HepG2 (cell line): Measurements from ENCODE around the gene ADGRL1. TPM values are rescaled to one million over a fixed set of nuclear protein-coding genes. Genes with fewer than 3 reads are reported as not detected.
"Not testable (repeated sequence)": the region's sequence is repeated elsewhere in the genome, so short reads cannot be mapped to it uniquely, and the experiment has no call there.

Experiments
- ATAC-seq: fragments of 200-7000 bp; cut with Tn5 transposase; 3 replicates; pipeline ENCODE4 v1.9.1; 2020; ENCODE audit warnings: mild to moderate bottlenecking, moderate library complexity
- BruUV-seq: library from RNA; stranded (reverse); fragments of 400-500 nt; replicated peaks from 2 replicates; lab custom pipeline; 2021; lab: Mats Ljungman, UMichigan
- CTCF ChIA-PET: fragments of 300-600 bp; formaldehyde crosslinking; extraction: SDS; loops from one replicate; lab custom pipeline; 2021; ENCODE audit warnings: low total read pairs, inconsistent platforms, low intra/inter-chr PET ratio; lab: Yijun Ruan, JAX
- POLR2A ChIA-PET: fragments of 350-600 bp; sonication (Branson Sonifier 250); formaldehyde crosslinking; loops from one replicate; lab custom pipeline; 2020; ENCODE audit warnings: antibody characterized with exemption, inconsistent platforms; lab: Yijun Ruan, JAX
- DNase-seq: peaks from one replicate; pipeline ENCODE4 v3.0.0-alpha.2; 2015; ENCODE audit warnings: low spot score
- FAIRE-seq: peaks from 3 replicates; lab custom pipeline; 2011; peaks lifted over from hg19 to GRCh38; lab: Jason Lieb, UNC
- H2AFZ ChIP-seq: one replicate; pipeline ENCODE4 v1.6.1; 2011; ENCODE audit warnings: low read length, inconsistent platforms
- H3K27ac ChIP-seq: fragments of 300-600 bp; 3 replicates; pipeline ENCODE4 v1.8.0; 2011; ENCODE audit warnings: mixed run types, mild to moderate bottlenecking, mixed read lengths, low read length, inconsistent platforms; ENCODE audit not compliant: insufficient read depth; ENCODE audit errors: extremely low read length
- H3K27me3 ChIP-seq, 2 experiments: fragments of 200-600 bp in 1 of 2; 2 replicates in 1 of 2; 3 replicates in 1 of 2; pipeline versions ENCODE4 v1.6.0 to v1.8.0; 2011; ENCODE audit warnings: low read length in 2 of 2, mild to moderate bottlenecking in 2 of 2, moderate library complexity in 2 of 2, inconsistent platforms in 1 of 2; ENCODE audit not compliant: insufficient read depth in 2 of 2, control insufficient read depth in 1 of 2
- H3K36me3 ChIP-seq, 2 experiments: fragments of 200-600 bp in 1 of 2; replicated peaks in 1 of 2; 2 replicates in 1 of 2; 3 replicates in 1 of 2; pipeline versions ENCODE4 v1.5.1 to v1.8.0; 2011; ENCODE audit warnings: low read length in 2 of 2, inconsistent platforms in 1 of 2; ENCODE audit not compliant: insufficient read depth in 2 of 2, control insufficient read depth in 1 of 2
- H3K4me1 ChIP-seq: 2 replicates; pipeline ENCODE4 v1.5.1; 2012; ENCODE audit warnings: low read length, inconsistent platforms; ENCODE audit not compliant: insufficient read depth
- H3K4me2 ChIP-seq: 2 replicates; pipeline ENCODE4 v1.6.0; 2011; ENCODE audit warnings: low read depth, low read length, inconsistent platforms
- H3K4me3 ChIP-seq, 3 experiments: fragments of 200-600 bp in 1 of 3; sonication (generic), shearing (Covaris generic) in 1 of 3; replicated peaks in 1 of 3; 2 replicates each; pipeline ENCODE4 v1.5.1; 2011 to 2016; ENCODE audit warnings: low read length in 3 of 3, inconsistent platforms in 2 of 3, low read depth in 2 of 3, mild to moderate bottlenecking in 2 of 3, control low read depth in 1 of 3, mixed read lengths in 1 of 3; ENCODE audit not compliant: insufficient read depth in 1 of 3
- H3K79me2 ChIP-seq: one replicate; pipeline ENCODE4 v1.6.1; 2011; ENCODE audit warnings: low read length, inconsistent platforms; ENCODE audit not compliant: insufficient read depth
- H3K9ac ChIP-seq: 2 replicates; pipeline ENCODE4 v1.6.0; 2011; ENCODE audit warnings: mild to moderate bottlenecking, low read depth, low read length, inconsistent platforms; ENCODE audit not compliant: insufficient read depth
- H3K9me3 ChIP-seq: 2 replicates; pipeline ENCODE4 v1.5.1; 2012; ENCODE audit warnings: mild to moderate bottlenecking, low read length
- H4K20me1 ChIP-seq: 2 replicates; pipeline ENCODE4 v1.6.0; 2011; ENCODE audit warnings: inconsistent platforms, mild to moderate bottlenecking, low read length, moderate library complexity; ENCODE audit not compliant: insufficient read depth
- ARNT2 ChIP-seq: sonication (generic); formaldehyde crosslinking; IDR thresholded peaks from 2 replicates; pipeline ENCODE4 v1.8.0; 2022; ENCODE audit warnings: mild to moderate bottlenecking, low read depth, missing genetic modification reagents, moderate library complexity
- CTCF ChIP-seq: sonication (generic); formaldehyde crosslinking; IDR thresholded peaks from 2 replicates; pipeline ENCODE4 v1.5.0; 2020; ENCODE audit warnings: mild to moderate bottlenecking, missing genetic modification reagents, moderate library complexity
- GABPB1 ChIP-seq: IDR thresholded peaks from 2 replicates; pipeline ENCODE4 v1.6.1; 2016; ENCODE audit warnings: mild to moderate bottlenecking, missing genetic modification reagents, moderate library complexity, missing compliant biosample characterization
- GMEB1 ChIP-seq: sonication (generic); formaldehyde crosslinking; IDR thresholded peaks from 2 replicates; pipeline ENCODE4 v1.5.1; 2020; ENCODE audit warnings: missing genetic modification reagents, mild to moderate bottlenecking, borderline replicate concordance
- HNRNPLL ChIP-seq: fragments of 200-400 bp; formaldehyde crosslinking; IDR thresholded peaks from 2 replicates; pipeline ENCODE4 v1.6.1; 2017; ENCODE audit warnings: mild to moderate bottlenecking, low read depth, low read length; ENCODE audit not compliant: poor library complexity, severe bottlenecking
- KLF16 ChIP-seq, 2 experiments: sonication (generic) in 1 of 2; formaldehyde crosslinking in 1 of 2; IDR thresholded peaks; 2 replicates each; pipeline versions ENCODE4 v1.6.1 to v1.8.0; 2016 to 2023; ENCODE audit warnings: missing genetic modification reagents in 2 of 2, missing compliant biosample characterization in 1 of 2
- SALL1 ChIP-seq: sonication (generic); formaldehyde crosslinking; IDR thresholded peaks from 2 replicates; pipeline ENCODE4 v1.8.0; 2022; ENCODE audit warnings: mild to moderate bottlenecking, missing genetic modification reagents
- SP1 ChIP-seq, 2 experiments: fragments of 450-650 bp in 1 of 2; sonication (generic) in 1 of 2; formaldehyde crosslinking in 1 of 2; IDR thresholded peaks; 2 replicates each; pipeline versions ENCODE4 v1.4.0 to v1.6.1; 2016 to 2020; ENCODE audit warnings: missing genetic modification reagents in 1 of 2
- TFDP2 ChIP-seq: sonication (generic); formaldehyde crosslinking; IDR thresholded peaks from 2 replicates; pipeline ENCODE4 v1.4.0; 2020; ENCODE audit warnings: missing genetic modification reagents
- ZGPAT ChIP-seq: IDR thresholded peaks from 2 replicates; pipeline ENCODE4 v1.6.1; 2016; ENCODE audit warnings: mild to moderate bottlenecking
- ZNF746 ChIP-seq: sonication (generic); formaldehyde crosslinking; IDR thresholded peaks from 2 replicates; pipeline ENCODE4 v1.8.0; 2022; ENCODE audit warnings: mild to moderate bottlenecking, missing genetic modification reagents
- ZNF777 ChIP-seq: sonication (generic); formaldehyde crosslinking; IDR thresholded peaks from 2 replicates; pipeline ENCODE4 v1.4.0; 2020; ENCODE audit warnings: missing genetic modification reagents
- ZNF891 ChIP-seq: sonication (generic); formaldehyde crosslinking; IDR thresholded peaks from 2 replicates; pipeline ENCODE4 v1.5.0; 2020; ENCODE audit warnings: mild to moderate bottlenecking, missing genetic modification reagents
- WGBS: methylation state at CpG from one replicate; pipeline ENCODE4 v1.1.6; 2017; ENCODE audit warnings: low lambda C conversion rate; 5-methylcytosine and 5-hydroxymethylcytosine counted together
- in situ Hi-C: cut with HindIII; loops from 2 replicates; pipeline ENCODE4 v1.10.0; 2017; ENCODE audit warnings: low pct_unique_long_range_greater_than_20kb; ENCODE audit not compliant: extremely low pct_ligation_motif_present
- intact Hi-C: fragments of 100-400 bp; cut with micrococcal nuclease; formaldehyde crosslinking; loops from one replicate; pipeline ENCODE4 v1.10.0; 2022; ENCODE audit not compliant: unreplicated experiment
- polyA plus RNA-seq, 8 experiments: library from polyadenylated mRNA; depleted of rRNA in 3 of 8; stranded (reverse) in 7 of 8; unstranded in 1 of 8; fragments of >200 nt; fragmentation: Illumina TruSeq in 4 of 8; extraction: Trizol in 4 of 8; gene quantifications; 2 replicates each; pipeline versions ENCODE4 v1.2.1 to v1.2.3, GENCODE V29; 2011 to 2016; ENCODE audit warnings: low read depth in 4 of 8, missing spikeins in 1 of 8, mixed read lengths in 1 of 8; ENCODE audit not compliant: insufficient read depth in 1 of 8
- total RNA-seq, 5 experiments: library from RNA; depleted of rRNA; stranded (reverse); fragments of >200 nt; fragmentation: Illumina TruSeq; extraction: Trizol; gene quantifications; 2 replicates each; pipeline ENCODE4 v1.2.3, GENCODE V29; 2016; ENCODE audit warnings: low read depth in 1 of 5

ADGRL1 gene
- total and polyA plus RNA-seq, 2 of the 13 experiments (the other 11 are each of a cell fraction or from before 2014, with no cell fraction given), result 0.49 to 1.7 TPM

- Histone ChIP-seq H3K27ac (peak overlapping the region; percentile 61), H3K9ac (peak overlapping the region; percentile 58), H3K4me3 (peak overlapping the region; percentile 51 to 78 (median 60); a peak in 5 of 6 replicates), H3K4me2 (peak overlapping the region; percentile 69), H3K27me3 (peaks cover 2 to 14% of the 10 kb centered on the region in 2 experiments; a peak in 2 of 5 replicates)
- ATAC-seq, result peak; percentile 80
- under 1% methylated on average over 78 of the region's 89 CpGs for WGBS
- H3K4me1 ChIP-seq; H3K36me3 ChIP-seq; H4K20me1 ChIP-seq; intact Hi-C loops; H2AFZ ChIP-seq; H3K79me2 ChIP-seq; CTCF ChIA-PET; H3K9me3 ChIP-seq; POLR2A ChIA-PET; in situ Hi-C loops; BruUV-seq; TF ChIP-seq SP1 (IDR thresholded peaks at IDR 0.05): not testable (repeated sequence)
- DNase-seq, result peak; percentile 73
- peak; percentile 59 for FAIRE-seq
- TF ChIP-seq GMEB1 (CRISPR knock-in tag) (peak; percentile 35; the same call in 1 of the 2 replicates), ZGPAT (peak; percentile 17; the same call in 1 of the 2 replicates), CTCF (CRISPR knock-in tag) (peak; percentile 16; the same call in 1 of the 2 replicates), ZNF746 (0 out of 2 replicates have a peak, but pooled peaks have one; percentile 23), TFDP2 (CRISPR knock-in tag) (peak; percentile 18; the same call in 1 of the 2 replicates), ZNF777 (peak; percentile 84), GABPB1 (CRISPR knock-in tag) (peak; percentile 36; the same call in 1 of the 2 replicates), HNRNPLL (peak; percentile 54), SALL1 (0 out of 2 replicates have a peak, but pooled peaks have one; percentile 8), ARNT2 (CRISPR knock-in tag) (0 out of 2 replicates have a peak, but pooled peaks have one; percentile 35), ZNF891 (0 out of 2 replicates have a peak, but pooled peaks have one; percentile 12), SP1 (CRISPR knock-in tag; IDR thresholded peaks at IDR 0.05) (0 out of 2 replicates have a peak, but pooled peaks have one; percentile 17), KLF16 (CRISPR knock-in tag; IDR thresholded peaks at IDR 0.05) (0 out of 4 replicates have a peak, but pooled peaks of 1 of the 2 experiments have one; percentile 30)
These were observed 1.1 kb upstream of the ADGRL1 start for GRCh38 chr19:14206737-14207726.
